ENCODE measurements around the gene HOXB8.

The HOXB8 gene

GRCh38 chr17:48596735-48597527 is 18.2 kb downstream of the HOXB8 start:
- Histone ChIP-seq H3K9me3 (peaks cover 9% of the 10 kb centered on the region), H3K4me2 (no peak overlapping the region), H4K20me1 (peaks cover 97% of the 10 kb centered on the region), H3K4me3 (no peak overlapping the region), H3K36me3 (no peaks in the 10 kb centered on the region), H3K27ac (no peak overlapping the region), H3K9ac (no peak overlapping the region), H3K4me1 (no peaks in the 10 kb centered on the region), H3K27me3 (peaks cover 100% of the 10 kb centered on the region)
- no peak for TF ChIP-seq Cebpa-rat (IDR thresholded peaks at IDR 0.05)

- Histone ChIP-seq H3K9me3 (peaks cover 9% of the 10 kb centered on the region), H3K36me3 (no peaks in the 10 kb centered on the region), H3K4me1 (no peaks in the 10 kb centered on the region), H3K4me3 (no peak overlapping the region), H3K27me3 (peaks cover 100% of the 10 kb centered on the region), H3K27ac (no peak overlapping the region), H4K20me1 (peaks cover 97% of the 10 kb centered on the region), H3K9ac (no peak overlapping the region), H3K4me2 (no peak overlapping the region)
- TF ChIP-seq Cebpa-rat (IDR thresholded peaks at IDR 0.05), result no peak
Observed at GRCh38 chr17:48596000-48596734, 18.9 kb downstream of the HOXB8 start.

GRCh38 chr17:48595278-48595999 is 19.7 kb downstream of the HOXB8 start:
- H3K27ac ChIP-seq, result no peak overlapping the region
- no peak overlapping the region for H3K9ac ChIP-seq
- no peaks in the 10 kb centered on the region for H3K36me3 ChIP-seq
- no peak overlapping the region for H3K4me3 ChIP-seq
- peaks cover 100% of the 10 kb centered on the region for H3K27me3 ChIP-seq
- no peak overlapping the region for H3K4me2 ChIP-seq
- H3K4me1 ChIP-seq, result no peaks in the 10 kb centered on the region
- peaks cover 97% of the 10 kb centered on the region for H4K20me1 ChIP-seq
- no peak for TF ChIP-seq Cebpa-rat (IDR thresholded peaks at IDR 0.05)
- H3K9me3 ChIP-seq, result peaks cover 9% of the 10 kb centered on the region

- no peak for TF ChIP-seq Cebpa-rat (IDR thresholded peaks at IDR 0.05)
- Histone ChIP-seq H3K27ac (no peak overlapping the region), H3K9ac (no peak overlapping the region), H3K4me3 (no peak overlapping the region), H3K4me2 (no peak overlapping the region), H3K36me3 (no peaks in the 10 kb centered on the region), H3K9me3 (peaks cover 9% of the 10 kb centered on the region), H4K20me1 (peaks cover 97% of the 10 kb centered on the region), H3K4me1 (no peaks in the 10 kb centered on the region), H3K27me3 (peaks cover 100% of the 10 kb centered on the region)
Observed at GRCh38 chr17:48594538-48595277, 20.4 kb downstream of the HOXB8 start.

GRCh38 chr17:48593840-48594537 is 21.1 kb downstream of the HOXB8 start:
- H3K27ac ChIP-seq, result no peak overlapping the region
- TF ChIP-seq Cebpa-rat (IDR thresholded peaks at IDR 0.05), result no peak
- no peaks in the 10 kb centered on the region for H3K4me1 ChIP-seq
- H3K4me3 ChIP-seq, result no peak overlapping the region
- peaks cover 97% of the 10 kb centered on the region for H4K20me1 ChIP-seq
- peaks cover 9% of the 10 kb centered on the region for H3K9me3 ChIP-seq
- no peak overlapping the region for H3K4me2 ChIP-seq
- H3K9ac ChIP-seq, result no peak overlapping the region
- peaks cover 100% of the 10 kb centered on the region for H3K27me3 ChIP-seq
- no peaks in the 10 kb centered on the region for H3K36me3 ChIP-seq

- Histone ChIP-seq H4K20me1 (peaks cover 97% of the 10 kb centered on the region), H3K4me3 (no peak within 1 kb of the TSS), H3K36me3 (no peaks in the 10 kb centered on the region), H3K4me2 (peak within 1 kb of the TSS; percentile 7; the same call in 1 of the 2 replicates), H3K9ac (no peak within 1 kb of the TSS), H3K27me3 (peaks cover 100% of the 10 kb centered on the region), H3K27ac (no peak within 1 kb of the TSS), H3K9me3 (peaks cover 9% of the 10 kb centered on the region), H3K4me1 (no peaks in the 10 kb centered on the region)
- no peak for TF ChIP-seq Cebpa-rat (IDR thresholded peaks at IDR 0.05)
Observed at GRCh38 chr17:48593126-48593829, 21.8 kb downstream of the HOXB8 start, which contains the start of gene HOXB5. TSS of gene HOXB5 (minus strand) at chr17:48593779. CDS start at chr17:48593682, 97 bp downstream.

- Histone ChIP-seq H3K9ac (no peak overlapping the region), H4K20me1 (peaks cover 97% of the 10 kb centered on the region), H3K27ac (no peak overlapping the region), H3K4me3 (no peak overlapping the region), H3K36me3 (no peaks in the 10 kb centered on the region), H3K9me3 (peaks cover 4% of the 10 kb centered on the region; the same call in 1 of the 2 replicates), H3K4me1 (no peaks in the 10 kb centered on the region), H3K27me3 (peaks cover 100% of the 10 kb centered on the region), H3K4me2 (no peak overlapping the region)
- no peak for TF ChIP-seq Cebpa-rat (IDR thresholded peaks at IDR 0.05)
Observed at GRCh38 chr17:48592577-48592976, 22.5 kb downstream of the HOXB8 start.

GRCh38 chr17:48592057-48592514 is 23.0 kb downstream of the HOXB8 start:
- no peak overlapping the region for H3K27ac ChIP-seq
- no peak for TF ChIP-seq Cebpa-rat (IDR thresholded peaks at IDR 0.05)
- H3K36me3 ChIP-seq, result no peaks in the 10 kb centered on the region
- no peaks in the 10 kb centered on the region for H3K4me1 ChIP-seq
- H3K9ac ChIP-seq, result no peak overlapping the region
- H3K4me2 ChIP-seq, result no peak overlapping the region
- peaks cover 100% of the 10 kb centered on the region for H3K27me3 ChIP-seq
- H4K20me1 ChIP-seq, result peaks cover 97% of the 10 kb centered on the region
- no peak overlapping the region for H3K4me3 ChIP-seq
- no peaks in the 10 kb centered on the region for H3K9me3 ChIP-seq

Measured in BLaER1 (cell line).